MG63 (cell line): ENCODE measurements around the gene PCDHA11. TPM values are rescaled to one million over a fixed set of nuclear protein-coding genes. Genes with fewer than 3 reads are reported as not detected.
"Not testable (repeated sequence)": the region's sequence is repeated elsewhere in the genome, so short reads cannot be mapped to it uniquely, and the experiment has no call there.

Experiments
- DNase-seq: peaks from one replicate; pipeline ENCODE4 v3.0.0-alpha.2; 2020
- H3K27me3 ChIP-seq: fragments of 250-450 bp; sonication (Bioruptor Pico); 2 replicates; pipeline ENCODE4 v1.5.1; 2020; ENCODE audit warnings: mild to moderate bottlenecking, moderate library complexity
- H3K36me3 ChIP-seq: fragments of 250-450 bp; sonication (Bioruptor Pico); 2 replicates; pipeline ENCODE4 v1.5.1; 2020; ENCODE audit warnings: mild to moderate bottlenecking, moderate library complexity
- H3K4me3 ChIP-seq: fragments of 250-450 bp; sonication (Bioruptor Pico); 2 replicates; pipeline ENCODE4 v1.5.1; 2020; ENCODE audit warnings: mild to moderate bottlenecking, moderate library complexity
- H3K9me3 ChIP-seq: fragments of 250-450 bp; sonication (Bioruptor Pico); 2 replicates; pipeline ENCODE4 v1.5.1; 2020; ENCODE audit warnings: mild to moderate bottlenecking, moderate library complexity
- total RNA-seq: library from RNA; depleted of rRNA; stranded (reverse); fragments of >200 nt; shearing (Covaris generic); gene quantifications from 2 replicates; pipeline ENCODE4 v1.2.3, GENCODE V29; 2014; ENCODE audit warnings: low replicate concordance; rRNA removed

The PCDHA11 gene
- total RNA-seq = not detected in 2 replicates

GRCh38 chr5:140868721-140869554 is at the start of gene PCDHA11:
TSS of gene PCDHA11 (plus strand) at chr5:140868957. CDS start at chr5:140869104, 147 bp downstream.
- Histone ChIP-seq H3K9me3 (no peaks in the 10 kb centered on the region), H3K27me3 (peaks cover 6% of the 10 kb centered on the region), H3K36me3 (no peaks in the 10 kb centered on the region), H3K4me3 (no peak within 1 kb of the TSS)
- no peak for DNase-seq

DNA sequence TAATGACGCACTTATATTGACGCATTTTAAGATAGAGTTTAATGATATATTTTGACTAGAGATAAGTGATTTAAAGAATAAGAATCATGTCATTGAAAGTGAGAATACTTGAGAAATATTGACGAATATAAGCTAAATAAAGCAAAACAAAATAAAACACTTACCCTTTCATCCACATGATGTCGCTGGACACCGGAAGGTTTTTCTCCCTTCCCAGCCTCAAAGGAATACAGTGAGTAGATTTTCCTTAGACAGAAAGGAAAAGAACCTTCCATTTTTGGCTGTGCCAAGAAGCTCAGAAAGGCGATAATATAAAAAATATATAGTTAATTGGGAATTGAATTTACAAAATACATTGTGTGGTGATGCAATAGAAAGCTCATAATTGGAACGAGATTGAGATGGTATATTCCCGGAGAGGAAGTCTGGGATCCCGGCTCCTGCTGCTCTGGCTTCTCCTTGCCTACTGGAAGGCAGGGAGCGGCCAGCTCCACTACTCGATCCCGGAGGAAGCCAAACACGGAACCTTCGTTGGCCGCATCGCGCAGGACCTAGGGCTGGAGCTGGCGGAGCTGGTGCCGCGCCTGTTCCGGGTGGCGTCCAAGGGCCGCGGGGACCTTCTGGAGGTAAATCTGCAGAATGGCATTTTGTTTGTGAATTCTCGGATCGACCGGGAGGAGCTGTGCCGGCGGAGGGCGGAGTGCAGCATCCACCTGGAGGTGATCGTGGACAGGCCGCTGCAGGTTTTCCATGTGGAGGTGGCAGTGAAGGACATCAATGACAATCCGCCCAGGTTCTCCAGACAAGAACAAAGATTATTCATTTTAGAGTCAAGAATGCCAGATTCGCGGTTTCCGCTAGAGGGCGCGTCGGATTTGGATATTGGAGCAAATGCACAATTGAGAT is 47.1 kb upstream of the PCDHA11 start, which contains the start of gene PCDHA5:
Gene PCDHA5, plus strand, starts transcription at position 239 of the 906 bp plus-strand sequence.
- 0 out of 2 replicates have a peak, but pooled peaks cover 2% of the 10 kb centered on the region for H3K27me3 ChIP-seq
- H3K9me3 ChIP-seq = no peaks in the 10 kb centered on the region
- DNase-seq = no peak
- H3K4me3 ChIP-seq = no peak within 1 kb of the TSS
- H3K36me3 ChIP-seq = no peaks in the 10 kb centered on the region

GRCh38 chr5:140822281-140822629 is 46.5 kb upstream of the PCDHA11 start:
- no peak overlapping the region for H3K4me3 ChIP-seq
- no peaks in the 10 kb centered on the region for H3K9me3 ChIP-seq
- H3K36me3 ChIP-seq = no peaks in the 10 kb centered on the region
- DNase-seq = no peak
- 0 out of 2 replicates have a peak, but pooled peaks cover 3% of the 10 kb centered on the region for H3K27me3 ChIP-seq

DNA sequence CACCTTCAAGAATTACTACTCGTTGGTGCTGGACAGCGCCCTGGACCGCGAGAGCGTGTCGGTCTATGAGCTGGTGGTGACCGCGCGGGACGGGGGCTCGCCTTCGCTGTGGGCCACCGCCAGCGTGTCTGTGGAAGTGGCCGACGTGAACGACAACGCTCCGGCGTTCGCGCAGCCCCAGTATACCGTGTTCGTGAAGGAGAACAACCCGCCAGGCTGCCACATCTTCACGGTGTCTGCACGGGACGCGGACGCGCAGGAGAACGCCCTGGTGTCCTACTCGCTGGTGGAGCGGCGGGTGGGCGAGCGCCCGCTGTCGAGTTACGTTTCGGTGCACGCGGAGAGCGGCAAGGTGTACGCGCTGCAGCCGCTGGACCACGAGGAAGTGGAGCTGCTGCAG is 45.8 kb upstream of the PCDHA11 start:
- H3K9me3 ChIP-seq, H3K27me3 ChIP-seq, DNase-seq, H3K36me3 ChIP-seq, H3K4me3 ChIP-seq: not testable (repeated sequence)

GRCh38 chr5:140823475-140823874 is 45.3 kb upstream of the PCDHA11 start:
- DNase-seq = no peak
- no peaks in the 10 kb centered on the region for H3K36me3 ChIP-seq
- no peaks in the 10 kb centered on the region for H3K9me3 ChIP-seq
- no peak overlapping the region for H3K4me3 ChIP-seq
- 0 out of 2 replicates have a peak, but pooled peaks cover 3% of the 10 kb centered on the region for H3K27me3 ChIP-seq

DNA sequence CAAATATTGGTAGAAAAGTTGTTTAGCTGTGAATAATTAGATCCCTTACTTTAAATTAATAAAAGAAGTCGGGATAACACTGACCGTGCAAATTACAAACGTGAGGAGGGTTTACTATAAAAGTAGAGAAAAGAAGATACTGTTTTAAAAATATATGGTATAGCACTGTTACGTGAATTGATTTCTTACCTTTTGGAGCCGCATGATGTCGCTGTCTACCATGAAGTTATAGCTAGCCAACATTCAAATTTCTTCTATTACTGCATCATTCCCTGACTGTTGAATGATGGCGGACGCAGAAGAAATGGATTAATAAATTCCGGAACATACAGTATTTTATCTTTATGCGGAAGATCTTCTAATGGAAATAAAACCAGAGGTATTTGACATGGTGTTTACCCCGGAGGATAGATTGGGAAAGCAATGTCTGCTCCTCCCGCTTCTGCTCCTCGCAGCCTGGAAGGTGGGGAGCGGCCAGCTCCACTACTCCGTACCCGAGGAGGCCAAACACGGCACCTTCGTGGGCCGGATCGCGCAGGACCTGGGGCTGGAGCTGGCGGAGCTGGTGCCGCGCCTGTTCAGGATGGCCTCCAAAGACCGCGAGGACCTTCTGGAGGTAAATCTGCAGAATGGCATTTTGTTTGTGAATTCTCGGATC is 40.9 kb upstream of the PCDHA11 start, which contains the start of gene PCDHA6:
Gene PCDHA6, plus strand, starts transcription at position 257 of the 658 bp plus-strand sequence. Its CDS starts 132 bp downstream, at position 389.
- H3K27me3 ChIP-seq = peaks cover 6% of the 10 kb centered on the region
- H3K9me3 ChIP-seq = no peaks in the 10 kb centered on the region
- H3K4me3 ChIP-seq = no peak within 1 kb of the TSS
- no peak for DNase-seq
- no peaks in the 10 kb centered on the region for H3K36me3 ChIP-seq

DNA sequence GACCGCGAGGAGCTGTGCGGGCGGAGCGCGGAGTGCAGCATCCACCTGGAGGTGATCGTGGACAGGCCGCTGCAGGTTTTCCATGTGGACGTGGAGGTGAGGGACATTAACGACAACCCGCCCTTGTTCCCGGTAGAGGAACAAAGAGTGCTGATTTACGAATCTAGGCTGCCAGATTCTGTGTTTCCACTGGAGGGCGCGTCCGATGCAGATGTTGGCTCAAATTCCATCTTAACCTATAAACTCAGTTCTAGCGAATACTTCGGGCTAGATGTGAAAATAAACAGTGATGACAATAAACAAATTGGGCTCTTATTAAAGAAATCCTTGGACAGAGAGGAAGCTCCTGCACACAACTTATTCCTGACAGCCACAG is 40.4 kb upstream of the PCDHA11 start:
- DNase-seq = no peak
- H3K27me3 ChIP-seq = peaks cover 9% of the 10 kb centered on the region
- no peaks in the 10 kb centered on the region for H3K9me3 ChIP-seq
- no peak overlapping the region for H3K4me3 ChIP-seq
- no peaks in the 10 kb centered on the region for H3K36me3 ChIP-seq

- H3K9me3 ChIP-seq, H3K4me3 ChIP-seq, H3K27me3 ChIP-seq, H3K36me3 ChIP-seq, DNase-seq: not testable (repeated sequence)
Measured at GRCh38 chr5:140829511-140830501, 39.0 kb upstream of the PCDHA11 start.

GRCh38 chr5:140833993-140834392 is 34.8 kb upstream of the PCDHA11 start, which contains the start of gene PCDHA7:
TSS of gene PCDHA7 (plus strand) at chr5:140834269. CDS start at chr5:140834384, 115 bp downstream.
- Histone ChIP-seq H3K9me3 (peaks cover 8% of the 10 kb centered on the region), H3K4me3 (no peak within 1 kb of the TSS), H3K27me3 (peaks cover 7% of the 10 kb centered on the region), H3K36me3 (no peaks in the 10 kb centered on the region)
- DNase-seq = no peak

DNA sequence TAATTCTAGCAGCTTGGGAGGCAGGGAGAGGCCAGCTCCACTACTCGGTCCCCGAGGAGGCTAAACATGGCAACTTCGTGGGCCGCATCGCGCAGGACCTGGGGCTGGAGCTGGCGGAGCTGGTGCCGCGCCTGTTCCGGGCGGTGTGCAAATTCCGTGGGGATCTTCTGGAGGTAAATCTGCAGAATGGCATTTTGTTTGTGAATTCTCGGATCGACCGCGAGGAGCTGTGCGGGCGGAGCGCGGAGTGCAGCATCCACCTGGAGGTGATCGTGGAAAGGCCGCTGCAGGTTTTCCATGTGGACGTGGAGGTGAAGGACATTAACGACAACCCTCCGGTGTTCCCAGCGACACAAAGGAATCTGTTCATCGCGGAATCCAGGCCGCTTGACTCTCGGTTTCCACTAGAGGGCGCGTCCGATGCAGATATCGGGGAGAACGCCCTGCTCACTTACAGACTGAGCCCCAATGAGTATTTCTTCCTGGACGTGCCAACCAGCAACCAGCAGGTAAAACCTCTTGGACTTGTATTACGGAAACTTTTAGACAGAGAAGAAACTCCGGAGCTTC is 34.2 kb upstream of the PCDHA11 start:
- H3K36me3 ChIP-seq, H3K4me3 ChIP-seq, H3K9me3 ChIP-seq, H3K27me3 ChIP-seq, DNase-seq: not testable (repeated sequence)

GRCh38 chr5:140835622-140836510 is 32.9 kb upstream of the PCDHA11 start:
- no peak for DNase-seq
- H3K4me3 ChIP-seq = no peak overlapping the region
- H3K27me3 ChIP-seq = peaks cover 10% of the 10 kb centered on the region
- no peaks in the 10 kb centered on the region for H3K36me3 ChIP-seq
- H3K9me3 ChIP-seq = peaks cover 10% of the 10 kb centered on the region

DNA sequence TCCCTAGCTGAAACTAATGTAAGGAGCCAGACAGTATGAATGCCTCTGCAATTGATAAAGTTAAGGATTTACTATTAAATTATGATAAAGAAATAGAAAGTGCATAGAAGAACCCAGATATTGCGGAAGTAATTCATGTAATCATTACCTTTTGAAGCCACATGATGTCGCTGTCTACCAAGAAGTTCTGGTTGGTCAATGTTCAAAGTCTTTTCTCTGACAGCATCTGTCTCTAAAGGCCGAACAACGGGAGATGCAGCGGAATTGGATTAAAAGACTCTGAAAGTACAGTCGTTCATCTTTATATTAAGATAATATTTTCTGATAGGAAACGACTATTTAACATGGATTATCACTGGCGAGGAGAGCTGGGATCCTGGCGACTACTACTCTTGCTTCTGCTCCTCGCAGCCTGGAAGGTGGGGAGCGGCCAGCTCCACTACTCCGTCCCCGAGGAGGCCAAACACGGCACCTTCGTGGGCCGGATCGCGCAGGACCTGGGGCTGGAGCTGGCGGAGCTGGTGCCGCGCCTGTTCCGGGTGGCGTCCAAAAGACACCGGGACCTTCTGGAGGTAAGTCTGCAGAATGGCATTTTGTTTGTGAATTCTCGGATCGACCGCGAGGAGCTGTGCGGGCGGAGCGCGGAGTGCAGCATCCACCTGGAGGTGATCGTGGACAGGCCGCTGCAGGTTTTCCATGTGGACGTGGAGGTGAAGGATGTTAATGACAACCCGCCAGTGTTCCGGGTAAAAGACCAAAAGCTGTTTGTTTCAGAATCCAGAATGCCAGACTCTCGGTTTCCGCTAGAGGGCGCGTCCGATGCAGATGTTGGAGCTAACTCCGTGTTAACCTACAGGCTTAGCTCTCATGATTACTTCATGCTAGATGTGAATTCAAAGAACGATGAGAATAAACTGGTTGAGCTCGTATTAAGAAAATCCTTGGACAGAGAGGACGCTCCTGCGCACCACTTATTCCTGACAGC is 27.5 kb upstream of the PCDHA11 start, which contains the start of gene PCDHA8:
Gene PCDHA8, plus strand, starts transcription at position 210 of the 985 bp plus-strand sequence. Its CDS starts 135 bp downstream, at position 345.
- DNase-seq = no peak
- Histone ChIP-seq H3K27me3 (peaks cover 3% of the 10 kb centered on the region; the same call in 1 of the 2 replicates), H3K9me3 (peaks cover 5% of the 10 kb centered on the region), H3K36me3 (no peaks in the 10 kb centered on the region), H3K4me3 (no peak within 1 kb of the TSS)
